ENCODE measurements around the gene GPX4.

Gene GPX4

DNA sequence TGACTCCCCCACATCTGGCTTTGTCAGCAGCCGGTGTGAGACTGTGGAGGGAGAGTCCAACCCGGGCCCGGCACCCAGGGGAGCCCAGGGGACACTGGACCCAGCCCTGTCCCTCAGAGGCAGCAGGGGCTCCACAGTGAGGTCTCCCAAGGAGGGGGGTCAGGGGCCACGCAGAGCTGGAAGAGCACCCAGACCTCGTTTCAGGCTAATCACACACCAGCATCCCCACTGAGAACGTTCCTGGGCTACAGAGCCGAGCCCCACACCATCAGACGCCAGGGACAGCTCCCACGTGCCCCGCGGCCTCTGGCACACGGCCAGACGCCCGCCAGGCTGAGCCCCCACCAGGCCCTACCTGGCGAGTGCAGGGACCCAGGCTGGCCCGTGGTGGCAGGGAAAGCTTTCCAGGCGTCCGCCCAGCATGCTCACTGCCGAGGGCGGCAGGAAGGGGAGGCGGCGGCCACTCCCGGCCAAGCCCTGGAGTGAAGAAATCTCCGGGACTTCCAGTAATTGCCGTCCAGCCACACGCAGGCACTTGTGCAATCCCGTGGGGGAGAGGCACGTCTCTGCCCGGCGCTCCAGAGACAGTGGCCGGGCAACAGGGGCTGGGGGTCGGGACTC, 51.0 kb downstream of the GPX4 start:
- DNase-seq, result no peak

GRCh38 chr19:1155352-1156304, 51.8 kb downstream of the GPX4 start:
- DNase-seq, result no peak

Measured in Kasumi-1 (cell line).